NCI-H128 (cell line): ENCODE data around the gene FHOD3.
"Not testable (repeated sequence)": the region's sequence is repeated elsewhere in the genome, so short reads cannot be mapped to it uniquely, and the experiment has no call there.

ENCODE experiments used
- DNase-seq: peaks from one replicate; lab custom pipeline; 2025; ENCODE audit not compliant: unreplicated experiment; lab: John Stamatoyannopoulos, UW

FHOD3 gene

GRCh38 chr18:36812678-36813077 is 515.2 kb downstream of the FHOD3 start:
- DNase-seq = no peak

- DNase-seq = no peak
Observed at GRCh38 chr18:36813101-36813775, 515.7 kb downstream of the FHOD3 start.

GRCh38 chr18:36813824-36814223 is 516.3 kb downstream of the FHOD3 start:
- DNase-seq = no peak

- DNase-seq = no peak
Observed at GRCh38 chr18:36814994-36815393, 517.5 kb downstream of the FHOD3 start.

GRCh38 chr18:36816096-36816495 is 518.6 kb downstream of the FHOD3 start:
- not testable (repeated sequence) for DNase-seq

- DNase-seq = no peak
Observed at GRCh38 chr18:36817039-36817438, 519.5 kb downstream of the FHOD3 start.

- DNase-seq = no peak
Observed at GRCh38 chr18:36818652-36819051, 521.1 kb downstream of the FHOD3 start.

GRCh38 chr18:36819621-36820020 is 522.1 kb downstream of the FHOD3 start:
- DNase-seq = no peak

- no peak for DNase-seq
Observed at GRCh38 chr18:36821681-36822080, 524.2 kb downstream of the FHOD3 start.

GRCh38 chr18:36825526-36825925 is 528.0 kb downstream of the FHOD3 start:
- DNase-seq = no peak

GRCh38 chr18:36826556-36826955 is 529.0 kb downstream of the FHOD3 start:
- DNase-seq = no peak

GRCh38 chr18:36828157-36828629 is 530.7 kb downstream of the FHOD3 start:
- DNase-seq = peak; percentile 40

GRCh38 chr18:36828630-36829361 is 531.3 kb downstream of the FHOD3 start, which contains the start of the genes KIAA1328 and TPGS2:
KIAA1328 (plus strand) TSS chr18:36829127; CDS start chr18:36829139, 12 bp downstream.
TPGS2 (minus strand) TSS chr18:36829002; CDS start chr18:36828767, 235 bp downstream.
- DNase-seq = peak; percentile 86
